Measurements from ENCODE around the gene RNU4-1. TPM values are rescaled to one million over a fixed set of nuclear protein-coding genes. Genes with fewer than 3 reads are reported as not detected.

Gene RNU4-1
- total and polyA plus RNA-seq, 2 of the 4 experiments (the other 2 are of a cell fraction): under 0.01 TPM; not detected in 1

DNA sequence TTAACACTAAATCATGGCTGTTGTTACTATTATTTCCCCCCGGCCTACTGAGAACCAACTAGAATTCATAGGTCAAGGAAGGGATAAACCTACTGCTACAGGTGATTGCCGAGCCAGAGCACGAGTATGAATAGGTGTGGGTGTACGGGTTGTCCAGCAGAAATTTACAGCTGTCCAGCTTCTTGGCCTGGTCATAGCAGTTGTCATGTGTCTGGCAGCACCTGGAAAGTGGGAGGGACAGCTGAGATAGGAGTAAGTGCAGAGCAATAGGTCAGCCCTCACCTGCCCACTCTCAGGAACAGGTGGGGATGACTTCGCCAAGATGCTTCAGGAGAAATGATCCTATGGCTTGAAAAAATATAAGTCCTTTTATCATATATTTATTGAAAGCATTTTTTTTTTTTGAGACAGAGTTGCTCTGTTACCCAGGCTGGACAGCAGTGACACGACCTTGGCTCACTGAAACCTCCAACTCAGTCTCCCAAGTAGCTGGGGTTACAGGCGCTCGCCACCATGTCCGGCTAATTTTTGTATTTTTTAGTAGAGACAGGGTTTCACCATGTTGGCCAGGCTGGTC, 31.9 kb upstream of the RNU4-1 start:
- Histone ChIP-seq H2BK15ac (ENCODE audit: low read depth, low read length) (no peak overlapping the region), H3K9me1 (ENCODE audit: insufficient read depth, low read length) (no peaks in the 10 kb centered on the region), H3K4ac (ENCODE audit: low read depth, low read length) (no peak overlapping the region), H2BK120ac (ENCODE audit: low read depth, low read length) (no peak overlapping the region), H3K4me2 (ENCODE audit: low read depth, low read length) (no peak overlapping the region), H2BK5ac (ENCODE audit: low read depth, low read length, poor library complexity, severe bottlenecking) (no peak overlapping the region), H2BK20ac (ENCODE audit: low read depth, low read length) (no peak overlapping the region), H3K56ac (ENCODE audit: extremely low read depth, insufficient read depth, low read length) (no peak overlapping the region), H3K18ac (ENCODE audit: low read depth, low read length) (no peak overlapping the region), H2AK5ac (ENCODE audit: low read depth, low read length) (no peak overlapping the region), H3K79me1 (ENCODE audit: low read depth in 1 of 2, low read length in 2 of 2) (no peaks in the 10 kb centered on the region), H3K14ac (replicated peaks; ENCODE audit: low read depth, low read length) (no peak overlapping the region), H2AK9ac (replicated peaks; ENCODE audit: low read depth, low read length, poor library complexity) (no peak overlapping the region), H3K9ac (ENCODE audit: low read depth, low read length) (no peak overlapping the region), H3K4me1 (ENCODE audit: control insufficient read depth, insufficient read depth, low read length) (no peaks in the 10 kb centered on the region), H3K36me3 (ENCODE audit: control insufficient read depth, insufficient read depth, low read length) (no peaks in the 10 kb centered on the region), H4K20me1 (ENCODE audit: insufficient read depth, low read length) (no peaks in the 10 kb centered on the region), H3K9me3 (ENCODE audit: control insufficient read depth, insufficient read depth, low read length) (no peaks in the 10 kb centered on the region), H3K23ac (ENCODE audit: low read depth, low read length) (no peak overlapping the region), H3K4me3 (ENCODE audit: insufficient read depth, low read depth, low read length) (no peak overlapping the region), H4K91ac (ENCODE audit: insufficient read depth, low read depth, low read length) (no peak overlapping the region), H2AFZ (replicated peaks; ENCODE audit: low read length, poor library complexity) (peak overlapping the region; percentile 98), H3K27ac (ENCODE audit: insufficient read depth, low read length) (no peak overlapping the region), H4K5ac (ENCODE audit: low read depth, low read length) (no peak overlapping the region), H3K27me3 (ENCODE audit: control insufficient read depth, insufficient read depth, low read length) (peaks cover 21% of the 10 kb centered on the region), H4K8ac (ENCODE audit: low read depth in 2 of 2, low read length in 2 of 2) (no peak overlapping the region)
- no peak for DNase-seq
- in situ Hi-C loops (cut with MboI; ENCODE audit: low sequenced_read_pairs) (loop anchor here (25.0 kb wide), 1 partner anchor 112 kb away; the partner anchor contains the start of genes COX6A1, GATC and TRIAP1), dilution Hi-C loops (cut with HindIII; ENCODE audit: low sequenced_read_pairs, unreplicated experiment) (no loop called here), intact Hi-C loops (cut with micrococcal nuclease) (loop anchor here (1.0 to 5.0 kb wide), 3 partner anchors 324 to 437 kb away; partner anchors contain the start of gene UNC119B)
- WGBS, 2 experiments (ENCODE audit: extremely low coverage in 2 of 2, insufficient read length in 1 of 2): no CpG with 5 or more reads among the region's 9 CpGs
- no TSS peak for BruUV-seq (replicated peaks)
- ChIA-PET CTCF (interaction anchor here (0.7 to 1.0 kb wide), 2 partner anchors 138 to 142 kb away, joined by 3 to 4 read pairs; no protein-coding TSS in a partner anchor), POLR2A (ENCODE audit: unreplicated experiment) (interaction anchor here (0.7 kb wide), 1 partner anchor 111 kb away, joined by 4 read pairs; no protein-coding TSS in a partner anchor)
- TF ChIP-seq MAZ (IDR thresholded peaks at IDR 0.05; ENCODE audit: borderline replicate concordance, low read depth, low read length) (no peak), MXI1 (IDR thresholded peaks at IDR 0.05; ENCODE audit: borderline replicate concordance, low read depth, low read length) (no peak), RFX5 (IDR thresholded peaks at IDR 0.05; ENCODE audit: low read depth, low read length) (no peak), SMC3 (IDR thresholded peaks at IDR 0.05; ENCODE audit: low read depth, low read length) (no peak), BHLHE40 (IDR thresholded peaks at IDR 0.05; ENCODE audit: low read depth, low read length) (no peak), NFE2L2 (IDR thresholded peaks at IDR 0.05; ENCODE audit: low read depth, low read length) (no peak), MAFK (IDR thresholded peaks at IDR 0.05; ENCODE audit: low read depth, low read length) (no peak)
- peak; percentile 28; the same call in 1 of the 2 replicates for ATAC-seq (ENCODE audit: low read depth)

All from IMR-90 (cell line).